Activated CD8-positive, alpha-beta memory T cell treated with anti-CD3 and anti-CD28 coated beads for 1 hour (primary cell): ENCODE results near the gene GMEB2.
"Not testable (repeated sequence)": the region's sequence is repeated elsewhere in the genome, so short reads cannot be mapped to it uniquely, and the experiment has no call there.

Source experiments
- DNase-seq, 2 donors: peaks; one replicate each; pipeline ENCODE4 v3.0.0-alpha.2; 2020; ENCODE audit warnings: low read depth in 1 of 2; ENCODE audit errors: extremely low read depth in 1 of 2

The GMEB2 gene

DNA sequence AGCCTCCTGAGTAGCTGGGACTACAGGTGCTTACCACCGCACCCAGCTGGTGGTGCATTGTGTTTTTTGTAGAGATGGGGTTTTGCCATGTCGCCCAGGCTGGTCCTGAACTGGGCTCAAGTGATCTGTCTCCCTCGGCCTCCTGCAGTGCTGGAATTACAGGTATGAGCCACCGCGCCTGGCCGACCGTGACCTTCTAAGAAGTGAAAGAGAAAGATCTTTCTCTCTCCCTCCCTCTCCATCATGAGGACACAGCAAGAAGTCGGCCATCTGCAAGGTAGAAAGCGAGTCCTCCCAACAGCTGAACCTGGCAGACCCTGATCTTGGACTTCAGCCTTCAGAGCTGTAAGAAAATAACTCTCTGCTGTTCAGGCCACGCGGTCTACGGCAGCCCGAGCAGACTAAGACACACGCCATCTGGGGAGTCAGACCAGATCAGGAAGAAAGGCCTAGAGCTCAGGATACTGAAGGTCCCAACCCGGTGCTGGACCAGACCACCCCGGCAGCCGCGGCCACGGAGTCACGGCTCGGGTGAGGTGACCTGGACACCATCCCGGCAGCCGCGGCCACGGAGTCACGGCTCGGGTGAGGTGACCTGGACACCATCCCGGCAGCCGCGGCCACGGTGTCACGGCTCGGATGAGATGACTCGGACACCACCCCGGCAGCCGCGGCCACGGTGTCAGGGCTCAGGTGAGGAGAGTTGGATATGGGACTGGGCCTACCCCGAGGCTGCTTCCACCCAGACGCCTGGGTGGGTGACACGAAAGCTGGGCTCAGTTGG lies 9.6 kb downstream of the GMEB2 start:
- no peak for DNase-seq

DNA sequence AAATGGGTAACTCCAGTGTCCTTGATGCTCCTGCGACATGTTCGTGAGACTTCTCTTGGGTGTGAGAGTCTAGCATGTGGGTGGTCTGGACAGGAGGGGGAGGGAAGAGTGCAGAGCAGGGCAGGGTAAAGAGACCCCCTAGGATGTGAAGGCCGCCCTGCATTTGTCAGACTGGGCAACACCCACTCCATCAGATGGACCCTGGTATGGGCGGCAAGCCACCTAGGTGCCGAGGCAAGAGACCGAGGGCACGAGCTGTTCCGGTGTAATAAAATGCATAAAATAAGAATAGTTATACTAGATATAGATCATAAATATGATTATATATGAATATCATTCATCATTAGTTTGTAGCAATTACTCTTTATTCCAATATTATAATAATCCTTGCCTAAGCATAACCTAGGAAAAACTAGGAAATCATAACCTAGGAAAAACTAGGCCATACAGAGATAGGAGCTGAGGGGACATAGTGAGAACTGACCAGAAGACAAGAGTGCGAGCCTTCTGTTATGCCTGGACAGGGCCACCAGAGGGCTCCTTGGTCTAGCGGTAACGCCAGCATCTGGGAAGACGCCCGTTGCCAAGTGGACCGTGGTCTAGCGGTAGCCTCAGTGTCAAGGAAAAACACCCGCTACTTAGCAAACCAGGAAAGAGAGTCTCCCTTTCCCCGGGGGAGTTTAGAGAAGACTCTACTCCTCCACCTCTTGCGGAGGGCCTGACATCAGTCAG lies 12.9 kb downstream of the GMEB2 start:
- DNase-seq, result not testable (repeated sequence)

DNA sequence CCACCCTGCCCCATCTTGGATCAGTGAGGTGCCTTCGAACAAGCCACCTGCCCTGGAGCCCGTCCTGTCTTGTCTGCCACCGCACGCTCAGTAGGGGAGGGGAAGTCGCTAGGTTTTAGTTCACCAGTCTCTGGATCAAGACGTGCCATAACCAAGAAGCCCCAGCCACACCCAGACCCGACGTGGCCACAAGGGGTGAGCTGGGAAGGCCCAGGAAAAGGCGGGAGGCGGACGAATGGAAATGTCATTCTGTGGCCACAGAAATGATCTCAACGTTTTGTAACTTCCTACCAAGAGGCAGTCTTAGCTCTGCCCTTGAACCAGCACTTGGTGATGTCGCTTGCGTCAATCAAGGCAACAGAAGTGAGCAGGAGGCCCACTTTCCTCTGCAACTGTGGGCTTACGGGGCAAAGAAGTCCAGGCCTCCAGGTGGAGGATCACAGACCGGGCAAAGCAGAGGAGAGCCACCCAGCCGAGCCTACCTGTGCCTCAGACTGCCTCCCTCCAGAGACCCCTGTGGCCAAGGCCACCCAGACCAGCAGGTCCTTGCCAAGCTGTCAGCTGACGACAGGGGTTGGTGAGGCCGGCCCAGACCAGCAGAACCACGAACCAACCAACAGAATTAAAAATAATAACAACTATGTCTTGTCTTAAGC lies 14.5 kb downstream of the GMEB2 start:
- DNase-seq, result no peak

DNA sequence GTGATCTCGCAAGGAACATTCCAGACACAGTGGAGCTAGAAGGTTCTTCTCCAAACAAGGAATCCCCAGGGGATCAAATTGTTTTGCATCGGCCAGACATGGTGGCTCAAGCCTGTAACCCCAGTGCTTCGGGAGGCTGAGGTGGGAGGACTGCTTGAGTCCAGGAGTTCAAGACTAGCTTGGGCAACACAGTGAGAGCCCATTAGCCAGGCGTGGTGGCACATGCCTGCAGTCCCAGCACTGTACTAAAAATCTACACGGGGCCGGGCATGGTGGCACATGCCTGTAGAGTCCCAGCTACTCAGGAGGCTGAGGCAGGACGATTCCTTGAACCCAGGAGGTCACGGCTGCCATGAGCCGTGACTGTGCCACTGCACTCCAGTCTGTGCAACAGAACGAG lies 15.3 kb downstream of the GMEB2 start:
- no peak for DNase-seq

DNA sequence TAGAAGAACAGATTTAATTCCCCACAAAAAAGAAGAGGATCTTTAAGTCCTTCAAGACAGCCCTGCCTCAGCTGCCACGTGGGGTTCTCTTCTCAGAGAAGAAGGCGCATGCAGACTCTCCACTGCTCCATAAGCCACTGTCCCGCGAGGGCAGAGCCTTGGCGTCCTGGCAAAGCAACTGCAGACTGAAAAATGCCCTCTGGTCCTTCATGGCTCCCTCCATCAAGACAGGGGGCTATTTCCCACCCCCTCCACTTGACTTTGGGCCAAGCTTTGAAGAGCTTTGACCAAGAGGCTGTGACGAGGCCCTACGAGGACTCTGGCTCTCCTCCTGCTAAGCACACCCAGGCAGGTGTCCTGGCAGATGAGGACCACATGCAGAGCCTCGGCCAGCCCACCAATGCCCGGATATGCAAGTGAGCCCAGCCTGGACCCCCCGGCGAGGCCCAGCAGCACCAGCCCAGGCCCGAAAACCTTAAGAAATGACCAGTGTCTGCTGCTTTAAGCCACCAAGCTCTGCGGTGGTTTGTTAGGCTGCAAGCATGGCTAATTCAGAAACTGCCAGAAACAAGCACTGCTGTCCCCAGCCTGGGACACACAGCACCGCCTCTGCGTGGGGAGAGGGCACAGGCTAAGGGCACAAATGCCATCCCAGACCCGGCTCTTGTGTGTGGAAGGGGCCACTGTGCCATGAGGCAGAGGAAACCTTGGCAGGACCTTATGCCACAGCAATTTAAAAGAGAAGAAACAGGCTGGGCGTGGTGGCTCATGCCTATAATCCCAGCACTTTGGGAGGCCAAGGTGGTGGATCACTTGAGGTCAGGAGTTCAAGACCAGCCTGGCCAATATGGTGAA lies 16.1 kb downstream of the GMEB2 start:
- no peak for DNase-seq

DNA sequence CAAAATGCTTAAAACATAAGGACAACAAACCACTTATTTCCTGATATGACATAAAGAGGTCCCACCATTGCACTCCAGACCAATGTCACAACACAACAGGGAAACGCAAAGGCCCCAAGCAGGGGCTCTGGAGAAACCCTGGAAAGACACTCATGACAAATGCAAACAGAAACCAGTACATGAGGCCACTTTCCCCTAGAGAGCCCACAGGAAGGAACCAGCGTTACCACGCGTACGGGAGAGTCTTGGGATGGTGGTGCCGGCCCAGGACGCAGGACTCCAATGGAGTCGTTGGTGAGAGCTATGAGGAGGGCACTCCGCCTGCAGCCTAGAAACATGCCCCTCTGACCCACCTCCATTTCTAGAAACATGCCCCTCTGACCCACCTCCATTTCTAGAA lies 20.2 kb downstream of the GMEB2 start:
- DNase-seq, result no peak

DNA sequence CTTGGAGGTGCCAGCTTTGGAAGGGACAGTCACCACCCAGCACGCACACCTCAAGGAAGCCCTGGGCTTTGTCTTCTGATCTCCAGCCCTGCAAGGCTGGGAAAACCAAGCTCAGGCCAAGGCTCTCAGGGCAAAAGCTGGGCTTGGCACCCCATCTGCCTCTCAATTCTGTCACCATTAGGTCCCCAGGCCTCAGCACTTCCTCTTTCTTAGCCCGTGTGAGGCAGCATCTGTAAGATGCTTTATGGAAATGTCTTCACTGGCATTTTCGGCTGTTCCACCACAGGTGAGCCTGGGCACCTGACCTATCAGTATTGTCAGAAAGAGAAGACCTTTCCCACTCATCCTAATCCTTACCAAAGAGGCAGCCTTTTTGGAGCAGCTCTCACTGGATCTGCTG lies 24.6 kb downstream of the GMEB2 start:
- DNase-seq, result no peak

DNA sequence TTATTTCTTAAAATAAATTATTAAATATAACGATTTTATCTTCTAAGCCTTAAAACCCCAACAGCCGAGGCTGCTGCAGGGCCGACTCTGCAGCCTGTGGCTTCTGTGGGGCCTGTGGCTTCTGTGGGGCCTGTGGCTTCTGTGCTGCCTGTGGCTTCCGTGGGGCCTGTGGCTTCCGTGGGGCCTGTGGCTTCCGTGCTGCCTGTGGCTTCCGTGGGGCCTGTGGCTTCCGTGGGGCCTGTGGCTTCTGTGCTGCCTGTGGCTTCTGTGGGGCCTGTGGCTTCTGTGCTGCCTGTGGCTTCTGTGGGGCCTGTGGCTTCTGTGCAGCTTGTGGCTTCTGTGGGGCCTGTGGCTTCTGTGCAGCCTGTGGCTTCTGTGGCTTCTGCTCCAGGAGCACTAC lies 25.2 kb downstream of the GMEB2 start:
- not testable (repeated sequence) for DNase-seq

DNA sequence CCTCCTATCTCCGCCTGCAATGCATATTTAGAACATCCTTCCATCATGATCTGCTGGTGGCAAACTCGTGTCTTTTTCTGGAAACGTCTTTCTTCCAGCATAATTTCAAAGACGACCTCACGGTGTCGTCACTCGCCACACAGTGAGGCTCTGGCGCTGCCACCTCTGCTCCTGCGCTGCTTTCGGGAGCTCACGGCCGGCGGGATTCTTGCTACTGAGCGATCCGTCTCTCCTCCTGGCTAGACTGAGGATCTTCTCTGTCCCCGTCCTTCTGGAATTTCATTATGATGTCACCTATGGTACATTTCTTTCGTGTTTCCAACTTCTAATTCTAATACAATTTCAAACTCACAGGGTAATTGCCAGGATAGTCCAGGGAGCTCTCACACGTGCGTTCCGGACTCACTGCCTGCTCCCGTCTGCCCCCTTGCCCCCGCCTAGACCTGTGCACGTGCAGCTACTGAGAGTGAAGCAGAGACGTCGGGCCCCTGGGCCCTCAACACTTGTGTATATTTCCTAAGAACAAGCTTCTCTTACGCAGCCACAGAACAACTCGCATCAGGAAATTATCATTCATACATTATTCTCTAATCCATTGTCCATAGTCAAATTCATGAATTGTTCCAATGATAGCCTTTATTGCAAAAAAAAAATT lies 27.4 kb downstream of the GMEB2 start:
- no peak for DNase-seq

DNA sequence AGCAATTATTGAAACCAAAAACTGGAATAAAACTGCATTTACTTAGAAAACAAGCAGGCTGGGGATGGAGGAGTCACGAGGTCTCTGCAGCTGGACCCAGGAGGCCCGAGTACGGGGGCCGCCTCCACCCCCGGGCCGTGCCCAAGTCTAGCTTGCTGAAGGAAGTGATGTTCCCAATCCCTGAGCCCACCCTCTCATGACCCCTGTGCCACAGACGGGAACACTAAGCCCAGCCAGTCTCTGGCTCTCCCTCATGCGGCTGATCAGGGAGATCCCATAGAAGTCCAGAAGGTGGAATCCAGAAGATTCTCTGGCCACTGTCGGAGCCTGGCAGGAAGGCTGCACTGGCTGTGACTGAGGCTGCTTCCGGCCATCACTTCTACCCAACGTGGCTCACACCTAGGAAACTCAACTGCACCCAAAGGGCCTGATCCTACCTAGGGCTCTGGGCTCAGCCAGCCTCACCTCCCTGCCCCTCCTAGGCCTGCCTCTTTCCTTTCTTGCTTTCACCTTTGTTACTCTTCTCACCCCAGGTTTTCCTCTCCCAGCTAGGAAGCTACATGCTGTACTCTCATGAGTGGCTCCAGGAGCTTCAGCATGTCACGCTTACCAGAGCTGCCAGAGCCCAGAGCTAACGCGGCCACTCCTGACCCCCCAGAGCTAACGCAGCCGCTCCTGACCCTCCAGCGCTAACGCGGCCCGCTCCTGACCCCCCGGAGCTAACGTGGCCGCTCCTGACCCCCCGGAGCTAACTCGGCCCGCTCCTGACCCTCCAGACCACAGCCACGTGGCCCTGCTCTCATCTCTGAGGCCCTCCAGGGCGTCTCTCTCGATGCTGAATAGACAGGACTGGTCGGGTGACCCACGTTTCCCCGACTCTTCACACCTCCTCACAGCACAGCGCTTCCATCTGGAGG lies 28.2 kb downstream of the GMEB2 start:
- no peak for DNase-seq

DNA sequence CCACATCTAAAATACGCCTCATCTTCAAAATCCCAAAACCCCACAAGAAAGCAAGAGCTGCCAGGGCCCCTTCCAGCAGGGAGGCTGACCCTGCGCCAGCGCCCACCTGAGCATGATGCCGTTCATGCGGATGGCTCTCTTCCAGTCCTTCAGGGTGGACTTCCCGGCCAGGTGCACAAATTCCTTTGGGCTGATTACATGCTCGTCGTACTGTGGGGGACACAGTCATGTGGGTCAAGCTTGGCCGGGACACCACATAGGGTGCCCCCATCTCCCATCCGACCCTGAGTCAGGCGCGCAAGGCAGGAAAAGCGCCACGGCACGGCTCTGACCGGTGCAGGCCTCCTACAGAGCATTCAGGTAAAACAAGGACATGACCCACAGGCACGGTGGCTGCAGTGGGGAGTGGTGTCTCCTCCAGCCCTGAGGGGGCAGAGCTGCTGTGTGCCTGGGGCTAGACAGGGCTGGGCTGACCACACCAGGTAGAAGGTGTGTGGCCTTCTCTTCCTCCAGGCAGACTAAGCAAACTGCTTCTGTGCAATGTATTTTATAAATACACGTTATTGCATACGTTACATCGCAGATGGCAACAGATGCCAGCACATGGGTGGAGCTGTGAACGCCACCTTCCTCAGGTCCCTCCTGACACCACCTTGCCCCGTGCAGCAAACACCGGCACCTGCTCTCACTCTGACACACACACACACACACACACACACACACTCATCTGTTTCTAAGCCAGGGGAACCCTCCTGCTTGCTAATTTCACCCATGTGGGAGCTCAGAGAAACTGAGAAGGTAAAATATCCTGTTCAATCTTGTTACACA lies 29.0 kb downstream of the GMEB2 start:
- DNase-seq, result no peak

DNA sequence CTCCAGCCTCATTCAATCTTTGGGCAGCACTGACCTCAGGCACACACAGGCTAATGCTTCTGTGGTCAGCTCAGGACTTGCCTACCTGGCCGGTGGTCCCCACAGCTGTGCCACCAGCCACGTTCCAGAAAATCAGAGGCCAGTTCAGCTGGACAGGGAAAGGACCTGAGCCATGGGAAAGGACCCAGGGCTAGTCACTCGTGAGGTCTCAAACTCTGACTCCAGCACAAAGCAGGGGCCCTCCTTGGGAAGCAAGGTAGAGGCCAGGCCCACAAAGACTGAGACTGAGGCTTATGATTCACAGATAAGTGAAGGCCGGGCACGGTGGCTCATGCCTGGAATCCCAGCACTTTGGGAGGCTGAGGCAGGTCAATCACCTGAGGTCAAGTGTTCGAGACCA lies 30.5 kb downstream of the GMEB2 start:
- DNase-seq, result no peak

DNA sequence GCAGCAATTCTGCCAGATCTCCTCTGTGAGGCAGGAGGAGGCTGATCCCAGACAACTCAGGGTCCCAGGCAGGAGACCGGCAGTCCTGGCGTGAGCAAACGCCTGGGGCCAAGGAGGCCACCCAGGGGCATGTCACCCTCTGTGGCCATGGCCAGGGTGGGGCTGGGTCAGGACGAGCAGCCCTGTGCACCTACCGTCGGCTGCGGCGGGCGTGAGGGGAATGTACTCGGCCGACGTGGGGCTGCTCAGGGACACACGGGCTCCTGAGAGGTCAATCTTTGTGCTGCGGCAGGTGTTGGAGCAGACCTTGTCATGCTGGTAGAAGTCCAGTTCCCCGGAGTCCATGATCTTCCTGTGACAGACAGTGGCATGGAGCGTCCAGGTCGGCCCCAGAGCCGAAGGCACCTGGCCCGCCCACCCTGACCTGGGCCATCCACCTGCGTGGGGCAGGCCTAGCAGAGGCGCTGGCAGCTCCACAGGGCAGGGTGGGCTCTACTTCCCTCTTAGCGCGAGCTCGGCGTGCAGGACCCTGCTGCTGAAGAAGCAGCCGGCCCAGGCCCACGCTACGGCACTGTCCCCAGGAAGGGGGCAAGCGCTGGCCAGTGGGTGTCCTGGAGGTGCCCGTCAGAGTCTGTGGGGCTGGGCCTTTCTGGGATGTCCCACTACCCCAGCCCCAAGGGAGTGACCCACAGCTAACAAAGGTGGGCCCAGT lies 31.3 kb downstream of the GMEB2 start:
- no peak for DNase-seq

DNA sequence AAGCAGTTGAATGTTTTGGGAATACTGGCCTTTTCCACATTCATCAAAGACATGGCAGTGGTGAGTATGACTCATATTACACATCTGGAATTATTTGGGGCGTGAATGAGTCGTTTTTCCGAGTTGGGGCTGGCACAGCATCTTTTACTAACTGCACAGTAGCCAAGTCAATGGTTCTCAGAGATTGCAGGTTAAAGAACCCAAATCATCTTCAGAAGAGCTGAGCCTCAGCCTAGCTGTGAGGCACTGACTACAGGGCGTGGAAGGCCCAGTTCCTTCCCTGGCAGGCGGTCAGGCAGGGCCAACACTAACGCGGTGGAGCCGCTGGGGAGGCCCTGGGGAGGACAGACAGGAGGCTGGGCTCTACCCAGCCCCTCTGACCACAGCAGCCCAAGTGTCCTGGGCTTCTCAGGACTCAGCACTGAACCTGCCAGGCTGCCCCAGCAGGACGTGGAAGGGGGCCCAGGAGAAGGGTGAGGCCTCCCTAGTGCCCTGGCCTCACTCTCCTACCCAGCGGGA lies 32.8 kb downstream of the GMEB2 start:
- no peak for DNase-seq

DNA sequence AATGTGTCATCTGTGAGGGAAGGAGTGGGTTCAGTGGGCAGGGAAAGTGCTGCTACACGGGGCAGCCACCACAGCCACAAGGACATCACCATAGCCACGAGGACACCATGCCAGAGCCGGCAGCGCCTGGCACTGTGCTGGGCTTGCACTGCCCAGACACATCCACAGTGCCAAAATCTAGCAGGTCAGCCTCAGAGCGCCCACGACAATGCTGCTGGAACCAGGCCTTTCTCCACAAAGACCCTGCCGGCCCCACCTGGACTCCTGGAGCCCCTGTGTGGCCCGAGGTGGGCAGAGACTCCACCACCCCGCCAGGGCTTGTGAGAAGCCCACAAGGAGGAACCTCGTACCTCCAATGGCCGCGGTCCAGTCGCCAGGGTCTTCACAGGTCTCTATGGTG lies 34.2 kb downstream of the GMEB2 start:
- DNase-seq, result no peak

DNA sequence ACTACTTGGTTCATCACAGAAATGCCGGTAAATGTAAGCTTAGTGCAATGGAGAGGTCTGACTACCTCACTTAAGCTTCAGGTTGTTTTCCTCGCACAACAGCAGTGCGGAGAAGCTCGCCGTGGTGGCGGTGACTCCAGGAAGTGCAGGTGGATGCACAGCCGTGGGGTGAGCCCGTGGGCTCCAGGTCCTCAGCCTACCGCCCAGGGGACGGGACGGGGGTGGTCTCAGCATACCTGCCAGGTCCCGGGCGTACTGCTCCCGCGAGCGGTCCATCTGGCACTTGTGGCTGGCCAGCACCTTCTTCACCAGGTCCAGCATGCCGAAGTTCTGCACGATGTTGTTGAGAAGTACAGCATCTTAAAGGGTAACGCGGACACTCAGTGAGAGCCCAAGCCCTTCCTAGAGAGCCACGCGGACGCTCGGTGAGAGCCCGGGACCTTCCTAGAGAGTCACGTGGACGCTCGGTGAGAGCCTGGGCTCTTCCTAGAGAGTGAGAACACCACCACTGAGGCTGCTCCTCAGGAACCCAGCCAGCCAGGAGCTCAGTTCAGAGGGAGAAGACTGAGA lies 35.0 kb downstream of the GMEB2 start:
- no peak for DNase-seq

DNA sequence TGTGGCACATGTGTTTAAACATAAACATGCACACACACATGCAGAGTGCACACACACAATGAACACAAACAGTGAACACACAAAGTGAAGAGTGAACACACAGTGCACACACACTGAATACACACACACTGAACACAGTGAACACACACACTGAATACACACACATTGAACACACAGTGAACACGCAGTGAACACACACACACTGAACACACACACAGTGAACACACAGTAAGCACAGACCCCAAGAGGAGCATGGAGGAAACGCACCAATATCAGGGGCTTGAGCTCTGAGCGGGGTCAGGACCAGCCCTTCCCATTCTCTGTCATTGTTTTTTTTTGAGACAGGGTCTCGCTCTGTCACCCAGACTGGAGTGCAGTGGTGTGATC lies 35.8 kb downstream of the GMEB2 start:
- DNase-seq, result no peak
